ENCODE data around the gene SRP19.

Gene SRP19

DNA sequence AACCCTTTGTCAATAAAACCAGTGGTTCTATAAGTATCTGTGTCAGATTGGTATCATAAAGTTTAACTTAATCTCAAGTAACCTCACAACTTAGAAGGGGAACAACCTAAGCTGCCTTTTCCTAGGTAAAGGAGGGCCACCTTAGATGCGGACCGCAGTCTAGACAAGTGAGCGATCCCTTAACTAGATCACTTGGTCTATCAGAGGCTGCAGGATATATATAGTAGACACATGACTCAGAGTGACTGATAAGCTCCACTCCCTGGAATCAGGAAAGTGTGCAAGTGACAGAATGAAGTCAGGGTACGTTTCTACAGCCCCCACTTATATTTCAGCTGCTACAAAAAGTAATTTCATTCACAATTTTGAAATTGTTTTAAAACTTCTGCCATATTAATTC, 53.5 kb downstream of the SRP19 start:
- peaks cover 39% of the 10 kb centered on the region for H3K4me1 ChIP-seq
- no peaks in the 10 kb centered on the region for H3K9me3 ChIP-seq
- H4K20me1 ChIP-seq: peaks cover 80% of the 10 kb centered on the region
- no peak overlapping the region for H3K4me3 ChIP-seq
- peaks cover 87% of the 10 kb centered on the region for H3K36me3 ChIP-seq
- H3K27me3 ChIP-seq: no peaks in the 10 kb centered on the region
- TF ChIP-seq Cebpa-rat (IDR thresholded peaks at IDR 0.05): no peak
- H3K9ac ChIP-seq: no peak overlapping the region
- H3K27ac ChIP-seq: no peak overlapping the region
- no peak overlapping the region for H3K4me2 ChIP-seq

GRCh38 chr5:112915831-112916230, 54.7 kb downstream of the SRP19 start:
- Histone ChIP-seq H3K36me3 (peaks cover 80% of the 10 kb centered on the region), H3K4me1 (peaks cover 51% of the 10 kb centered on the region), H3K27ac (no peak overlapping the region), H3K27me3 (no peaks in the 10 kb centered on the region), H3K4me2 (peak overlapping the region; percentile 18), H3K9me3 (no peaks in the 10 kb centered on the region), H3K4me3 (no peak overlapping the region), H3K9ac (peak overlapping the region; percentile 16; the same call in 1 of the 2 replicates), H4K20me1 (peaks cover 80% of the 10 kb centered on the region)
- TF ChIP-seq Cebpa-rat (IDR thresholded peaks at IDR 0.05): no peak

- H3K4me2 ChIP-seq: no peak overlapping the region; the same call in 1 of the 2 replicates
- H3K27ac ChIP-seq: no peak overlapping the region
- TF ChIP-seq Cebpa-rat (IDR thresholded peaks at IDR 0.05): no peak
- no peak overlapping the region for H3K4me3 ChIP-seq
- H3K9ac ChIP-seq: no peak overlapping the region
- no peaks in the 10 kb centered on the region for H3K9me3 ChIP-seq
- peaks cover 70% of the 10 kb centered on the region for H3K36me3 ChIP-seq
- peaks cover 55% of the 10 kb centered on the region for H3K4me1 ChIP-seq
- H3K27me3 ChIP-seq: no peaks in the 10 kb centered on the region
- H4K20me1 ChIP-seq: peaks cover 70% of the 10 kb centered on the region
Measured at GRCh38 chr5:112917453-112917995, 56.4 kb downstream of the SRP19 start.

GRCh38 chr5:112918136-112918535, 57.0 kb downstream of the SRP19 start:
- Histone ChIP-seq H3K4me3 (no peak overlapping the region), H3K9me3 (no peaks in the 10 kb centered on the region), H3K4me1 (peaks cover 61% of the 10 kb centered on the region), H3K27me3 (no peaks in the 10 kb centered on the region), H3K36me3 (peaks cover 64% of the 10 kb centered on the region), H3K9ac (no peak overlapping the region), H3K4me2 (peak overlapping the region; percentile 6; the same call in 1 of the 2 replicates), H4K20me1 (peaks cover 70% of the 10 kb centered on the region), H3K27ac (no peak overlapping the region)
- TF ChIP-seq Cebpa-rat (IDR thresholded peaks at IDR 0.05): no peak

DNA sequence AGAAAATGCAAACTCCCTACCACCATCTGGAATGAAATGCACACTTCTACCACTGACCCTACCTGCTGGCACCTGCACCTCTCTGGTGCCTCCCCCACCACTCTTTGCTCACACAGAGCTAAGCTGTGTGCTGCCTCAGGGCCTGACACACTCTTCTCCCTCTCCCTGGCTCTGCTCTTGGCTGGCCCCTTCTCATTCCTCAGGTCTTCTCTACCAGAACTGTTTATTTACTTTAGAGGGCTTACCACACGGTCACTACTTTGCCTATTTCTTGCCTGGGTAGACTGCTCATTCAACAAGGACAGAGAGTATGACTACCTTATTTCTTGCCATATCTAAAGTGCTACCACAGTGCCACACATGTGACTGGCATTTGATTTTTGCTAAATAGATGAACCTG, 57.6 kb downstream of the SRP19 start:
- Histone ChIP-seq H3K4me3 (no peak overlapping the region), H3K36me3 (peaks cover 58% of the 10 kb centered on the region), H3K9me3 (no peaks in the 10 kb centered on the region), H3K27ac (no peak overlapping the region), H3K4me1 (peaks cover 67% of the 10 kb centered on the region), H3K27me3 (no peaks in the 10 kb centered on the region), H3K9ac (no peak overlapping the region), H4K20me1 (peaks cover 70% of the 10 kb centered on the region), H3K4me2 (peak overlapping the region; percentile 6; the same call in 1 of the 2 replicates)
- no peak for TF ChIP-seq Cebpa-rat (IDR thresholded peaks at IDR 0.05)

Data from BLaER1 (cell line).